Measurements from ENCODE around the gene CD300LB.

GRCh38 chr17:74544991-74545842 is 13.9 kb upstream of the CD300LB start:
- TF ChIP-seq POLR2A (IDR thresholded peaks at IDR 0.05) (no peak), EP300 (IDR thresholded peaks at IDR 0.05; ENCODE audit: low read depth) (no peak)

Data from transverse colon (tissue), 1 donor.